GM21737 (cell line): ENCODE measurements around the gene HADHA.

Experiments used
- ATAC-seq: cut with Tn5 transposase; IDR thresholded peaks from one replicate; pipeline ENCODE4 v1.9.1; 2021; ENCODE audit warnings: mild to moderate bottlenecking, moderate library complexity; ENCODE audit not compliant: unreplicated experiment

HADHA gene

GRCh38 chr2:26148501-26148900 lies 95.9 kb downstream of the HADHA start:
- ATAC-seq: no peak

GRCh38 chr2:26144953-26145680 lies 99.3 kb downstream of the HADHA start:
- no peak for ATAC-seq

GRCh38 chr2:26144031-26144430 lies 100.4 kb downstream of the HADHA start:
- ATAC-seq: no peak

GRCh38 chr2:26141145-26141769 lies 103.2 kb downstream of the HADHA start:
- no peak for ATAC-seq
